Activated CD8-positive, alpha-beta memory T cell treated with anti-CD3 and anti-CD28 coated beads for 48 hours (primary cell): Measurements from ENCODE around the gene PPP1R13L.
"Not testable (repeated sequence)": the region's sequence is repeated elsewhere in the genome, so short reads cannot be mapped to it uniquely, and the experiment has no call there.

ENCODE experiments used
- DNase-seq, 3 experiments: peaks; one replicate each; pipeline ENCODE4 v3.0.0-alpha.2; 2020; ENCODE audit warnings: low read depth in 2 of 3, low spot score in 2 of 3

The PPP1R13L gene

DNA sequence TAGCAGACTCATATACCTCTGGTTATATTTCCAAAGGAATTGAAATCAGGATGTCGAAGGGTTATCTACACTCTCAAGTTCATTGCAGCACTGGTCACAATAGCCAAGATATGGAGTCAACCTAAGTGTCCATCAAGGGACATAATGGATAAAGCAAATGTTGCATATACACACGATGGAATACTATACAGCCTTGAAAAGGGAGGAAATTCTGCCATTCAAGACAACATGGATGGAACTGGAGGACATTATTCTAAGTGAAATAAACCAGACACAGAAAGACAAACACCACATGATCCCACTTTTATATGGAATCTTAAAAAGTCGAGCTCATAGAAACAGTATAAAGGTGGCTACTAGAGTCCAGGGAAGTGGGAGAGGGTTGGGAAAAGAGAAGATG, 32.5 kb upstream of the PPP1R13L start:
- no peak for DNase-seq

DNA sequence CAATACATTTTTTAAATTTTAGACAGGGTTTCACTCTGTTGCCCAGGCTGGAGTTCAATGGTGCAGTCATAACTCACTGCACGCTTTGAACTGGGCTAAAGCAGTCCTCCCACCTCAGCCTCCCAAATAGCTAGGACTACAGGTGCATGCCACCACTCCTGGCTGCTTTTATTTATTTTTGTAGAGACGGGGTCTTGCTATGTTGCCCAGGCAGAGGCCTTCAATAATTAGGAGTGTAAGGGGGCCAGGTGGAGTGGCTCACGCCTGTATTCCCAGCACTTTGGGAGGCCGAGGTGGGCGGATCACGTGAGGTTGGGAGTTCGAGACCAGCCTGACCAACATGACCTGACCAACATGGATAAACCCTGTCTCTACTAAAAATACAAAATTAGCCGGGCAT, 27.7 kb upstream of the PPP1R13L start:
- not testable (repeated sequence) for DNase-seq

- DNase-seq: not testable (repeated sequence)
Measured at GRCh38 chr19:45431008-45431407, 26.1 kb upstream of the PPP1R13L start.

- DNase-seq: not testable (repeated sequence)
Measured at GRCh38 chr19:45429896-45430295, 25.0 kb upstream of the PPP1R13L start.

- DNase-seq: no peak
Measured at GRCh38 chr19:45428384-45429231, 23.7 kb upstream of the PPP1R13L start.

DNA sequence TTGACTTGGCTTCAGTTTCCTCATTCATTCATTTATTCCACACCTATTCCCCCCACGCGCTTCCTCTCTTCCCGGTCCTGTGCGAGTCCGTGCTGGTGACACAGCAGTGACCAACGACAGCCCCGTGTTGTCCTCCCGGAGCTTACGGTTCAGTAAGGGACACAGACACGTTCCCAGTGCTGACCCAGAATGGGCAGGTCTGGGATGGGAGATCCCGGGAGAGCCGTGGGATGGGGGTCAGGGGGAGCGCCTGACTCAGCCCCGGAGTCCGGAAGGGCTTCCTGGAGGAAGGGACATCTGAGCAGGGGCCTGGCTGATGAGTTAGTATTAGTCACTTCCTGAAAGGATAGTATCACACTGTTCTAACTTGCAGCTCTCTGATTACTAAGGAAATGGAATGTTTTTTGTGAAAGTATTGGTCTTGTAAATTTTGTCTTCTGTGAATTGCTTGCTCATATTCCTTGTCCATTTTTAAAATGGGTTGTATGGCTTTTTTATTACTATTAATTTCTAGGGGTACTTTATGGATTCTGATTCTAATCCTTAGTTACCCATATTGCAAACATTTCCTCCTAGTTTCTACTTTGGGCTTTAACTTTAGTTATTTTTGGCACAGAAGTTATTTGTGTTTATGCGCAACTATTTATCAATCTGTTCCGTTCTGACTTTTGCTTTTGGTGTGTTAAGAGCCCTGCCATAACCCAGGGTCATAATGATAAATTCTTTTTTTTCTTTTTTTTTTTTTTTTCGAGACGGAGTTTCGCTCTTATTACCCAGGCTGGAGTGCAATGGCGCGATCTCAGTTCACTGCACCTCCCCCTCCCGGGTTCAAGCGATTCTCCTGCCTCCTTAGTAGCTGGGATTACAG, 19.6 kb upstream of the PPP1R13L start:
- DNase-seq: peak in 1 of 3 experiments; percentile 34

- DNase-seq: peak; percentile 74 to 89 (median 87)
Measured at GRCh38 chr19:45423589-45424190, 18.8 kb upstream of the PPP1R13L start, which contains the start of gene ERCC1. ERCC1 (minus strand) TSS chr19:45423917; CDS start chr19:45423374, 543 bp downstream.

GRCh38 chr19:45423033-45423588, 18.2 kb upstream of the PPP1R13L start:
- no peak for DNase-seq

DNA sequence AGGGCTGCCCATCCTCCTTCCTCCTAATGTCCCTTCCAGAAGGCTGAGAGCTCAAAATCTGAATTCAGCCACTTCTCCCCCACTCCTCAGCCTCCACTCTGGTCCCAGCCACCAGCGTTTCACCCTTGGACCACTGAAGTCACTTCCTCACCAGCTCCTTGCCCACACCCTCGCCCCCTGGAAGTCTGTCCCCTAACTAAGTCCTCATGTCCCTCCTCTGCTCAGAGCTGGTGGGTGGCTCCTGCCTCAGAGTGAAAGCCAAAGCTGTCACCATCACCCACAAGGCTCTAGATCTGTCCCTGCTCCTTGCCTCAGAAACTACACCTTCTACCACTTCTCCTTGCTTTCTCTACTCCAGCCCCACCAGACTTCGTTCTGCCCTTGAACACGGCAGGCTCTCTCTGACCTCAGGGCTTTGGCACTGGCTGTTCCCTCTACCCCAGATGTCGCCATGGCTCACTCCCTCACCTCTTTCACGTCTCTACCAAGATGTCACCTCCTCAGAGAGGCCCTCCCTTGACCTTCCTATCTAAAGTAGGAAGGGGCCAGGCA, 17.2 kb upstream of the PPP1R13L start:
- no peak for DNase-seq

DNA sequence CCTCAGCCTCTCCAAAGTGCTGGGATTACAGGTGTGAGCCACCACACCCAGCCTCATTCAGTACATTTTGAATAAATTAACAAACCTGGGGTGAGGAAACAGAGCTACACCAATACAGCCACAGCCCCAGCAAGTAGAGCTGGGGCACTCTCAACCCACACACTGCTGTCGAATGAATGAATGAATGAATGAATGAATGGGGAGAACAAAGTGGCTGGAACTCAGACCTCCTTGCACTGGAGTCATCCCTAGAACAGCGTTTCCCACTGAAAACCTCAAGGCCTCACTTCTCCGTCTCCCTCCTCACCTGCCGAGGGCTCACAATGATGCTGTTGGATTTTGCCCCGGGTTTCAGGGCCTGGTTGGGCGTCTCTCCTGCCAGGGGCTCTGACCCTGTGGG, 16.0 kb upstream of the PPP1R13L start:
- DNase-seq: no peak

GRCh38 chr19:45420356-45420755, 15.5 kb upstream of the PPP1R13L start:
- DNase-seq: no peak

DNA sequence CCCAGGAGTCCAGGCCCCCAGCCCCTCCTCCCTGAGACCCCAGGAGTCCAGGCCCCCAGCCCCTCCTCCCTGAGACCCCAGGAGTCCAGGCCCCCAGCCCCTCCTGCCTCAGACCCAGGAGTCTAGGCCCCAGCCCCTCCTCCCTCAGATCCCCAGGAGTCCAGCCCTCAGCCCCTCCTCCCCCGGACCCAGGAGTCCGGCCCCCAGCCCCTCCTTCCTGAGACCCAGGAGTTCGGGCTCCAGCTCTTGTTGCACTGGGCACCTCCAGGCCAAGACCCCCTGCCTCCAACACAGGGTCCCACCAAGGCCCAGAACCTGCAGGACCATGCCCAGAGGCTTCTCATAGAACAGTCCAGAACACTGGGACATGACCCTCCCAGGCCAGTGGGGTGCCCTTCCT, 15.0 kb upstream of the PPP1R13L start:
- no peak for DNase-seq

- no peak for DNase-seq
Measured at GRCh38 chr19:45419396-45419795, 14.5 kb upstream of the PPP1R13L start.

GRCh38 chr19:45418802-45419201, 13.9 kb upstream of the PPP1R13L start:
- DNase-seq: no peak

- no peak for DNase-seq
Measured at GRCh38 chr19:45417151-45417550, 12.3 kb upstream of the PPP1R13L start.

DNA sequence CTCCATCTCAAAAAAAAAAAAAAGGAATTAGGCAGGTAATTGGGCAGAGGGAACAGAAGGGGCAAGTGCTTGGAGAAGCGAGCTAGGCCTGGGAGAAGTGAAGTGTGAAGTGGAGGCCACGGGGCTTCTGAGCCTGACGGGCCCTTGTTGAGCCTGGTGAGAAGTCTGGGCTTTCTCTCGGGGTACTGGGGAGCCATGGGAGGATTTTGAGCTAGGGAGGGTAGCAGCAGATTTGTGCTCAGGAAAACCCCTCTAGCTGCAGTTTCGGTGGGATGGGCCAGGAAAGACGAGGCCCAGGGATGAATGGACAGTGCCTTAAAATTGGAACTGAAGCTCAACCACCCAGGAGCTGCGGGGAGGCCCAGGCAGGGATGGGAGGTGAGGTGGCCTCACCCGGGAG, 9.6 kb upstream of the PPP1R13L start:
- no peak for DNase-seq

DNA sequence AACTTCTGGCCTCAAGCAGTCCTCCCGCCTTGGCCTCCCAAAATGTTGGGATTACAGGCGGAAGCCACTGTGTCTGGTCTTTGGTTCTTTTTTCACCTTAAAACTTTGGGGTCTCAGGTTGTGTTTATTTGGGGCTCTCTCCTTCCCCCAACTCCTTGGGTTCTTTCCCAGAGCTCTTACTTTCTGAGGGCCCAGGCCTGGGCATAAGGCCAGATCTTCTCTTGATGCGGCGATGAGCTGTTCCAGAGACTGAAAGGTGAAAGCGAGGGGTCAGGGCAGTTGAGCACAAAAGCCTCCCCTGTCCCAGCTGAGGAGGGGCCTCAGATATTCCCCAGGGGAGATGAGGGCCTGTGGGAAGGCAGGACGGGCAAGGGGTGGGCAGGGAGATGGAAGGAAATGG, 8.6 kb upstream of the PPP1R13L start:
- DNase-seq: no peak

DNA sequence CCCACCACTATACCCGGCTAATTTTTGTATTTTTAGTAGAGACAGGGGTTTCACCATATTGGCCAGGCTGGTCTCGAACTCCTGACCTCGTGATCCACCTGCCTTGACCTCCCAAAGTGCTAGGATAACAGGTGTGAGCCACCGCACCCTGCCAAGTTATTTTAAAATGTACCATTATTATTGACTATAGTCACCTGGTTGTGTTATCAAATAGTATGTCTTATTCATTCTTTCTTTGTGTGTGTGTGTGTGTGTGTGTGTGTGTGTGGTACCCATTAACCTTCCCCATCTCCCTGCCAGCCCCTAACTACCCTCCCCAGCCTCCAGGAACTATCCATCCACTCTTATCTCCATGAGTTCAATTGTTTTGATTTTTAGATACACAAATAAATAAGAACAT, 5.5 kb upstream of the PPP1R13L start:
- DNase-seq: not testable (repeated sequence)

GRCh38 chr19:45409557-45409920, 4.7 kb upstream of the PPP1R13L start:
- DNase-seq: no peak

DNA sequence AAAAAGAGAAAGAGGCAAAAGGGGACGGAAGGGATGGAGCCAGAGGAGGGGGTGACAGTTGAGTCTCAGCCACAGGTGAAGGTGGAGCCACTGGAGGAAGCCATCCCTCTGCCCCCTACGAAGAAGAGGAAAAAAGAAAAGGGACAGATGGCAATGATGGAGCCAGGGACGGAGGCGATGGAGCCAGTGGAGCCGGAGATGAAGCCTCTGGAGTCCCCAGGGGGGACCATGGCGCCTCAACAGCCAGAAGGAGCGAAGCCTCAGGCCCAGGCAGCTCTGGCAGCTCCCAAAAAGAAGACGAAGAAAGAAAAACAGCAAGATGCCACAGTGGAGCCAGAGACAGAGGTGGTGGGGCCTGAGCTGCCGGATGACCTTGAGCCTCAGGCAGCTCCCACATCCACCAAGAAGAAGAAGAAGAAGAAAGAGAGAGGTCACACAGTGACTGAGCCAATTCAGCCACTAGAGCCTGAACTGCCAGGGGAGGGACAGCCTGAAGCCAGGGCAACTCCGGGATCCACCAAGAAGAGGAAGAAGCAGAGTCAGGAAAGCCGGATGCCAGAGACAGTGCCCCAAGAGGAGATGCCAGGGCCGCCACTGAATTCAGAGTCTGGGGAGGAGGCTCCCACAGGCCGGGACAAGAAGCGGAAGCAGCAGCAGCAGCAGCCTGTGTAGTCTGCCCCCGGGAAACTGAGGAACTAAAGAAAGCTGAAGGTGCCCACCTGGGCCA, 4.1 kb upstream of the PPP1R13L start:
- no peak for DNase-seq
